Ramos (cell line): ENCODE measurements around the gene PPIG.
"Not testable (repeated sequence)": the region's sequence is repeated elsewhere in the genome, so short reads cannot be mapped to it uniquely, and the experiment has no call there.

Experiments
- in situ Hi-C: fragments of 300-500 bp; cut with MboI; formaldehyde crosslinking; loops from one replicate; pipeline ENCODE4 v1.14.3; 2022; ENCODE audit warnings: low sequenced_read_pairs; ENCODE audit not compliant: unreplicated experiment

PPIG gene

GRCh38 chr2:169661265-169661664, 77.1 kb downstream of the PPIG start:
- in situ Hi-C loops: no loop called here

- in situ Hi-C loops: no loop called here
Measured at GRCh38 chr2:169662744-169663143, 78.6 kb downstream of the PPIG start.

- in situ Hi-C loops: no loop called here
Measured at GRCh38 chr2:169663247-169663646, 79.1 kb downstream of the PPIG start.

GRCh38 chr2:169664600-169664977, 80.4 kb downstream of the PPIG start:
- in situ Hi-C loops: no loop called here

GRCh38 chr2:169664978-169665930, 81.1 kb downstream of the PPIG start:
- in situ Hi-C loops: no loop called here

GRCh38 chr2:169667583-169667982, 83.4 kb downstream of the PPIG start:
- in situ Hi-C loops: no loop called here

GRCh38 chr2:169670215-169670651, 86.1 kb downstream of the PPIG start:
- in situ Hi-C loops: no loop called here

GRCh38 chr2:169670937-169671336, 86.8 kb downstream of the PPIG start:
- in situ Hi-C loops: no loop called here

- in situ Hi-C loops: no loop called here
Measured at GRCh38 chr2:169672406-169672805, 88.3 kb downstream of the PPIG start.

GRCh38 chr2:169673106-169673505, 89.0 kb downstream of the PPIG start:
- in situ Hi-C loops: no loop called here

- in situ Hi-C loops: no loop called here
Measured at GRCh38 chr2:169673921-169674320, 89.8 kb downstream of the PPIG start.

GRCh38 chr2:169676357-169676756, 92.2 kb downstream of the PPIG start:
- in situ Hi-C loops: no loop called here

GRCh38 chr2:169676850-169677249, 92.7 kb downstream of the PPIG start:
- in situ Hi-C loops: no loop called here

GRCh38 chr2:169683054-169683424, 98.9 kb downstream of the PPIG start:
- in situ Hi-C loops: no loop called here

- in situ Hi-C loops: no loop called here
Measured at GRCh38 chr2:169683425-169684134, 99.4 kb downstream of the PPIG start.

GRCh38 chr2:169684135-169684565, 100.0 kb downstream of the PPIG start:
- in situ Hi-C loops: no loop called here

GRCh38 chr2:169684712-169685111, 100.6 kb downstream of the PPIG start:
- in situ Hi-C loops: not testable (repeated sequence)

- in situ Hi-C loops: not testable (repeated sequence)
Measured at GRCh38 chr2:169686825-169687224, 102.7 kb downstream of the PPIG start.

- in situ Hi-C loops: not testable (repeated sequence)
Measured at GRCh38 chr2:169687943-169688342, 103.8 kb downstream of the PPIG start.

- in situ Hi-C loops: no loop called here
Measured at GRCh38 chr2:169690958-169691357, 106.8 kb downstream of the PPIG start.
